Cerebellar nuclear complex (tissue), 1 donor: ENCODE results near the gene FHIT.

Experiments
- DNase-seq, 2 experiments: peaks; one replicate each; lab custom pipeline; 2025; lab: John Stamatoyannopoulos, UW

Gene FHIT

GRCh38 chr3:60277361-60277800 lies 973.9 kb downstream of the FHIT start:
- no peak for DNase-seq

DNA sequence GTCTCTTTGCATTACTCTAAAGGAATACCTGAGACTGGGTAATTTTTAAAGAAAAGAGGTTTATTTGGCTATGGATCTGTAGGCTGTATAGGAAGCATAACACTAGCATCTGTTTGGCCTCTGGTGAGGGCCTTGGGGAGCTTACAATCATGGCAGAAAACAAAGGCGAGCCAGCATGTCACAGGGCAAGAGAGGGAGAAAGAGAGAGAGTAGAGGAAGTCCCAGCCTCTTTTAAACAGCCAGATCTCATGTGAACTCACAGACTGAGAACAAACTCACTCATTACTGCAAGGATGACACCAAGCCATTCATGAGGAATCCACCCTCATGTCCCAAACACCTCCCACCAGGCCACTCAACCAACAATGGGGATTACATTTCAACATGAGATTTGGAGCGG lies 974.6 kb downstream of the FHIT start:
- DNase-seq, result no peak

DNA sequence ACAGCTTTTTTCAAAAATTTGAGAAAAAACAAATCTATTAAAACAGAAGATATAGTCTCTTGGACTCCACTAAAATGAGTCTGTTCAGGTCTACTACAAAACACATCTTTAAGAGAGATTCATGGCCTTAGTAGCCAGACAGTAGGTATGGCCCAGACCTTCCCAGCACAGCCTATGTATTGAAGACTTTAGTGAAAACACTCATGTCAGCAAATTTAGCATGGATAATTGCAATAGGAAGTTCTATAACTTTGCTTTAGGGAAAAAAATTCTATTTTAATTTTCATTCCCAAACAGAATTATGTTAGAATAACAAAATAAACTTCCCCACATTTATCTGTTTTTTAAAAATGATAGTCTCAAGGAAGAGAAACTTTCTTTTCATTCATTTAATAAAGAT lies 976.6 kb downstream of the FHIT start:
- no peak for DNase-seq

DNA sequence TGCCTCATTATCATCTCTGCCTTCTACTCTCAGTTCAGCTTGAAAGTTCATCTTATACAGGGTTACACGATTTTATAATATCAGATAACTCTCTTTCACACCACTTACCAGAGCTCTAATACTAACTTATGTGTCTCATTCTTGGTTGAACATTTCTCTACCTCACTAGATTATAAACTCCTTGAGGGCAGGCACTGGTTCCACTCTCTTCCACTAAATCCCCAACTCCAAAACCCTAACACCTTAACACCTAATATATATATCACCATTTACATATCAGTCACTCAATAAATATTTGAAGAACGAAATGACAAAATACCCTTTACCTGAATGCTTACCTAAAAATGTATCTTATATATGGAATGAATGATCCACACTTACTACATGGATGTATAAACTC lies 977.2 kb downstream of the FHIT start:
- DNase-seq, result no peak

DNA sequence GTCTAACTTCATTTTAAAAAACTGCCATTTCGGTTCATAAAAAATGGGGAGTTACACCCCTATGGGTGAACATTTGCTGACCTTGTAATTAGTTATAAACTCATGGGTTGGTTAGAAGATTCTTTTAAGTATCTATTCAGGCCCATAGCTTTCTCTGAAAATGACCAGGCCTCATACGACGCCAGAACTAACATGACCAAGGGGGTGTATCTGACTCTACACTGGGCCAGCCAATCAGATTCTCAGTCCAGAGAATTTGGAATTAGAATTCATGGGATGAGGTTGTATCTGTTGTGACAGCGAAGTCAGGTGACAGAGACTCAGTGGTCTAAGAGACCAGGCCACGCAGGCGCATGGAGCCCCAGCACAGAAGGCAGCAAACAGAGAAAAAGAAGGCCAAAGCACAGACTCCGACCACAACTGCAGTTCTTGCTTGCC lies 981.4 kb downstream of the FHIT start:
- DNase-seq, result no peak

- DNase-seq, result no peak
These were observed 981.9 kb downstream of the FHIT start for GRCh38 chr3:60269377-60269776.

GRCh38 chr3:60268123-60268522 lies 983.1 kb downstream of the FHIT start:
- DNase-seq, result no peak

- no peak for DNase-seq
These were observed 984.8 kb downstream of the FHIT start for GRCh38 chr3:60266444-60266843.

DNA sequence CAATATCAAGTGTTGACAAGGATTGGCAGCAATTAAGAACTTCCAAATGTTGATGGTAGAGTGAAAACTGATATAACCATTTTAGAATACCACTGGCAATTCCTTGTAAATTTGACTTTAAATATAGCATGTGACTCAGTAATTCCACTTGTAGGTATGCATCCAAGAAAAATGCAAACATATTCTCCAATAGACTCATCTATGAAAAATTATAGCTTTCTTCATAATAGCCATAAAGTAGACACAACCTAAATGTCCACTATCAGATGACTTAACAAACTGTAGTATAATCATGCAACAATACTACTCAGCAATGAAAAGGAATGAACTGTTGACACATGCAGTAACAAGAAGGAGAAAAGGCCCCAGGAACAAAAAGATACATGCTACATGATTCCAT lies 988.1 kb downstream of the FHIT start:
- no peak for DNase-seq

DNA sequence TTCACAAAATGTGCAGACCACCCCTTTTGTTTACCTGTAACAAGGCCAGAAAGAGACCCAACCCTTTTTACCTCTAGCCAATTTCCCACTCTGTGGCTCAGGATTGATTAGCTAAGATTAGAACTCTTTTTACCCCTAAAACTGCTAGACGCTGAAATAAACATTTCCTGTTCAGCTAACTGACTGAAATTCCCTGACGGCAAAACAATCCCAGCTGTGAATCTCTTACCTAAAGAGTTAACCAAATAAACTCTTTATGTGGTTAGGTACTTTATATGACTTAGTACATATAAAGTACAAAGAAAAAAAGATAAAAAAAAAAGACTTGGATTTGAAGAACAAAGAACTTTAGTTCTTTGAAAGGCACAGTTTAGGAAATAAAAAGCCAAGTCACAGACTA lies 988.7 kb downstream of the FHIT start:
- DNase-seq, result no peak

DNA sequence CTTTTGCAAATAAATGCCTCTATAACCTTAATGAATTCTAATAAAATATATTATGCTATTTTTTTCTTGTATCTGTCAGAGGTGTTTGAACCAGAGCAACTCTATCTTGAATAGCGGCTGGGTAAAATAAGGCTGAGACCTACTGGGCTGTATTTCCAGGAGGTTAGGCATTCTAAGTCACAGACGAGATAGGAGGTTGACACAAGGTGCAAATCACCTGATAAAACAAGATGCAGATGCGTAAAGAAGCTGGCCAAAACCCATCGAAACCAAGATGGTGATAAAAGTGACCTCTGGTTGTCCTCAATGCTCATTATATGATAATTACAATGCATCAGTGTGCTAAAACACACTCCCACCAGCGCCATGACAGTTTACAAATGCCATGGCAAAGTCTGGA lies 990.7 kb downstream of the FHIT start:
- DNase-seq, result no peak

DNA sequence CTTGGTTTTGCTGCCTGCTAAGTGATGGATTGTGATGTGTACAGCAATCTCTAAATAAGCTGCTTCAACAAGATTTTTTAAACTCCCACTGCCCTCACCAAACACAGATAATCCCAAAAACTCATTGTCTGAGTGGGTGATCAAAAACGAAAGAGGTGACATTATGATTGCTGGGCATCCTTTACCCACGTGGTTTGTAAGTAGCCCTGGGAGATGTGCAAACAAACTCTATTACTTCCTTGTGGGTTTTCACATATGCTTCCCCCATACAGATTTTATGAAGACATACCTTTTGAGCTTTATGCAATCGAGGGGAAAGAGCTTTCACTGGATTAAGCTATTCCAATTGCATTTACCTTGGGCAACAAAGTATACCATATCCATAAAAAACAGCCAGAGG lies 1000.4 kb downstream of the FHIT start:
- DNase-seq, result no peak

- DNase-seq, result no peak
These were observed 1001.0 kb downstream of the FHIT start for GRCh38 chr3:60250206-60250605.

- no peak for DNase-seq
These were observed 1004.9 kb downstream of the FHIT start for GRCh38 chr3:60246361-60246760.

DNA sequence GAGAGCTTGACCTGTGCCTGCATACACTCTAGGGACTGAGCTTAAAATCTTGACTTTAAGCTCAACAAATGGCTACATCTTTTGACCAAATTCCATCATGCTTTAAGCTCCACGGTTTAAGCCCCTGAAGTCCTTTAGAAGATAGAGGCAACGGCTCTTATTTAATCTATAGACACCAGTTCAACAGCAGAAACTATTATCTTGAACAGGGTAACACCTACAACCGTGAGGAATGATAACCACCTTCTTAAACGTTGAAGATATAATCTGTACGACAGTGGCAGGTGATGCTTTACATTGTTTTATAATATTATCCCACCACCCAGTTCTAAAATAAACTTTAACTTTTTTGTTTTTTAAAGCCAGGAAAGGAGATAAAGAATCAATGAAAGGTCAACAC lies 1007.8 kb downstream of the FHIT start:
- no peak for DNase-seq

GRCh38 chr3:60240492-60240891 lies 1010.8 kb downstream of the FHIT start:
- no peak for DNase-seq

DNA sequence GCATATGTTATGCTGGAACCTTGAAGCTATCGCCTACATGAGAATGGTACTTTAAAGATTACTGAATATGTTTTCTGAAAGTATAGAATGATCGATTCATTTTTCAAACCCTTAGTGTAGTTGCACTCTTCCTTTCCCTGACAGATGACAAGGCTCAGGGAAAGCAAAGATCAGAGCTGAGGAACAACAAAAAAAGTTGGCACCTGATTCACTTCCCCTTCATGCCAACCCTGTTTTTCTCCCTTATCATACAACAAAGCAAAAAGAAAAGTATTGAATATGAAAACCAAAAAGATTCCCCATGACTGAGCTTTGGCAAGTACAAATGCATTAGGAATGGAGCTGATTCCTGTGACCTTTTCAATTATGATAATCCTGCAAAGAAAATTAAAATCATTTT lies 1012.7 kb downstream of the FHIT start:
- DNase-seq, result no peak

DNA sequence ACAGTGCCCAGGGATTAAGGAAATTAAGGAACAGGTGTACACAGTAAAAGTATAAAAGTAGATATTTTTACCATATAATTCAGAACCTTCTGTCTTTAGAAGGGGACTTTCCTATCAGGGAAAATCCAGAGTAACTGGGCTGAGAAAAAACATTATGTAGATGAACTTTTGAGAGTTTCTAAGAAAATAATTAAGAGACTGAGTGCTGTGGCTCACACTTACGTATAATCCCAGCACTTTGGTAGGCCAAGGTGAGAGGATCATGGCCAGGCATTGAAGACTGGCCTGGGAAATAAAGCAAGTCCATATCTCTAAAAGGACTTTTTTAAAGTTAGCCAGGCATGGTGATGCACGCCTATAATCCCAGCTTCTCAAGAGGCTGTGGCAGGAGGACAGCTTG lies 1021.8 kb downstream of the FHIT start:
- no peak for DNase-seq

- no peak for DNase-seq
These were observed 1022.4 kb downstream of the FHIT start for GRCh38 chr3:60228823-60229222.

DNA sequence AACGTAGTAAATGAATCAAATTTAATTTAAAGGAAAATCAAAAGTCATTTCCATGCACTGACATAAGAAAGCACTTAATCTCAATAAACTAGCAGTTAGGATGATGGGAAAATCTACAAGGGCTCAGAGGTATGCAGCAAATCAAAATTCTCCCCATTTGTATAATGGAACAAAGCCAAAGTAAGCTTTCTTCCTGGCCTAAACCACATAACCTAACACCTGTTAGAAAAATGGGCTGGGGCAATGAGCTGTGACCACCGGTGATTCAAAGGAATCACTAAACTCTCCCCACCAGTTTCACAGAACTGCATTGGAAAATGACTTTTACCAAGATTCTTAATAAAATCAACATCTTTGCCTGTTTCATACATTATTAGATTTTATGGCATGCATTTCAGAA lies 1024.3 kb downstream of the FHIT start:
- no peak for DNase-seq

- DNase-seq, result no peak
These were observed 1025.4 kb downstream of the FHIT start for GRCh38 chr3:60225848-60226247.

DNA sequence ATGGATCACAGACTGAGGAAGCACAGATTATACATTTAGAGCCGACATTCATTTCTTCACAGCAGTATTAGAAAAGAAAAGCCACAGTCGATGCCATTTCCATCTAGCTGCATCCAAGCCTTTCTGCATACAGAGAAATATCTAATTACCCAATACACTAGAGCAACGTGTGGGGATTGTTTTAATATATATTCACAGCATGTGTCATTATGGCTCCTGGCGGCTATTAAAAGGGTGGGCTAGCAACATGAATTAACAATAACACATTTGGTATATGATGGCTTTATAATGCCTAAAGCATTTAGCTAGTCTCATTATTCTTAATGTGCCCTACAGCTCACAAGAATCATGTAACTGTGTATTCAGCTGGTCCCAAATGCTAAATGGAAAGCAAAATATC lies 1030.5 kb downstream of the FHIT start:
- no peak for DNase-seq

- no peak for DNase-seq
These were observed 1031.8 kb downstream of the FHIT start for GRCh38 chr3:60219501-60219900.

- DNase-seq, result no peak
These were observed 1033.9 kb downstream of the FHIT start for GRCh38 chr3:60217156-60217911.
